HG03039 (cell line): ENCODE results near the gene SLC28A3.
A peak's percentile ranks its signal among the peaks of the same experiment; 100 is the strongest.

ENCODE experiments used
- ATAC-seq: cut with Tn5 transposase; IDR thresholded peaks from one replicate; pipeline ENCODE4 v1.9.1; 2021; ENCODE audit warnings: mild to moderate bottlenecking, moderate library complexity; ENCODE audit not compliant: unreplicated experiment

SLC28A3 gene

DNA sequence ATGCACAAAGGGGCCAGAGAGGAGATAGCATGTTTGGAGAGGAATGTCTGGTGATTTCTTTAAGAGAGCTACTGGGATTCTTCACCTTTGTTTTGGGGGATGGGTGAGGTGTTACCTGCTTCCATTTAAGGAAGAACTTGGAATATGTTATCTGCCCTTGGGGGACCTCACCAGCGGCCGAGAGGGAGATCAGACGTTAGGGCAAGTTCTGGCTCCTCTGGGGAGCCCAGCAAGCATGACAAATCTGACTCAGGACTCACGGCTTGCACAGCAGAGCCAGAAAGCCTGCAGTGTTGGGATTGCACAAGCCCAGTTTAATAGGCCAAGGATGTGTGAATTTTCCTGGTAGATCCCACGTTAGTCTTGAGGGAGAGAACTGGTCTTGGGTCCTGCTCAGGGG is 40.3 kb downstream of the SLC28A3 start:
- no peak for ATAC-seq

DNA sequence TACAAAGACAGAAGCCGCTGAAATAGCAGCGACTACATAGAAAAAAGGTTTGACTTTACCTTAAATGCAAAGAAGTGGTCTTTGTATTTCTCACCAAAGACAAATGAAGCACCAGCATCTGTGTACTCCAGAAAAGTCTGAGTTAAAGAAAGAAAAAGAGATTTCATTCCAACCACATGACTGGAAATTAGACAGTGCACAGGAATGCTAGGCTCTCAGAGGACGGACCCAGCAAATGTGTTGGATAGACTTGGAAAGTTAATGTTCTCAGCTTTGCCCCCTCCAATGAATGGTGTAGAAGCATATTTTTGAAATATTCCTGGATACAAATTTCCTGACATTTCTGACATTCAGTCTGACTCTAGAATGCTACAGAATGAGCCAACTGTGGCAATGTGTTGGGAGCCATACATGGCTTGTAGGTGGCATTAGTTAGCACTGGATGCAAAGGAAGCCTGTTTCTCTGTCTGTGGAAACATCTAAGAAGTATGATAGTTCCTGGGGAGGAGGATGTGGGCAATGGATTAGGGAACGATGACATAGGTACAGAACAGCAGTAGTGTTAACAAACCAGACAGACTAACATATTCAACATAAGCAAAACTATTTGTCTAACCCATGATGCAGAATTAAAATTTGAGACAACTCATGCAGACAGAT is 43.3 kb downstream of the SLC28A3 start:
- ATAC-seq: no peak

DNA sequence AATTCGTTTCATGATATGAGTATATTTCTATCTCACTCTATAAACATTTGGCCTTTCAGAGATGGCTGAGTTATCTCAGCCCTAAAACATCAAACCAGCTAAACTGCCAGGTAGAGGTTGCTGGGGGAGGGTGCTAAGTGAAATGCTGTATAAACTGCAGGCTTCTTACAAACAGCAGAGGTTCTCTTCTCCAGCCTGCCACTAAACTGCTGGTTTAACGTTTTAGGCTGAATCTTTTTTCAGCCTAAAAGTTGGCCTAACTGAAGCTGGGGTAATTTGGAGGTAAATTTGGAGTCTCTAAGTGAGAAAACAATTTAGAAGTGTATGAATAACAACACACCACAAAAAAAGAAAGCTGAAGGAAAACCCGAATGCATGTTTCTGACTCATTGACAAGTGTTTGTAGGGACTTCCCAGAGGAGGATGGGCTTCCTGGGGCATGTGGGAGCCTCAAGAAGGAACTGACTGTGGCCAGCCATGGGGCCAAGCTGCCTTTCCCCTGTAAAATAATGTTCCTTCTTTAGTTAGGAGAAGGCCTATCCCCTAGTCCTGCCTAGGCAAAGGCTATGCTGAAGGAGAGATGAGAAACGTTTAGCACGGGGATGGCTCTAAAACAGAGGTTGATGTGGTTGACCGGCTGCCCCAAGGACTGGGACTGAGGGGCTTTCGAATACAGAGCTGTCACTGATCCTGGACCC is 44.3 kb downstream of the SLC28A3 start:
- ATAC-seq: peak; percentile 68

DNA sequence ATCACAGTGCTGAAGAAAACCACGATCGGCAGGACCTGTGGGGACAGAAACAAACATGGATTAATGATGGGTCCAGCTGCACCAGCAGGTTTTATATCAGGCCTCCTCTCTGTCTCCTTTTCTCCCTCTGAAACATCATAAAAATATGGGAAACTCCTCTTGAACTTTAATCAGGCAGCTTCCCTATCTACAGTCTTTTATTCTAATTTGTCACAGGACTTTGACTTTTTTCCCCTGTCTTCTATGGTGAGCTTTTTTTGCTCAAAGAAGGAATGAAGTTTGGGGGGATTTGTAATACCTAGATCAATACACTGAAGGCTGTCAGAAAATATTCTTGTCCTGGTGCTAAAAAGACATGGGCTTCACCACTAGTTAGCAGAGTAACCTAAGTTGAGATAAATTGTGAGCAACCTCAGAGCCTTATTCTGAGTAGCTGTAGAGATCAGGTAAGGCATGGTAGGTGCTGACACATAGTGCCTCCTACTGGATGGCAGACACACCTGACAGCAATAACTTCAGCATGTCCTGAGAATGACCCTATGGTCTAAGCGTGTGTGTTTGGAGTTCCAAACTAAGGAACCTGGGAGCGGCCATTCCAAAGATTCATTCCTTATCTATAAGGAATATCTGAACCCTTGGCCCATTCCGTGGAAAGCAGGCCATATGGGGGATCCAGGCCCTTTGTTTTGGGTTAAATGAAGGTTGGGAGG is 46.2 kb downstream of the SLC28A3 start:
- ATAC-seq: no peak

DNA sequence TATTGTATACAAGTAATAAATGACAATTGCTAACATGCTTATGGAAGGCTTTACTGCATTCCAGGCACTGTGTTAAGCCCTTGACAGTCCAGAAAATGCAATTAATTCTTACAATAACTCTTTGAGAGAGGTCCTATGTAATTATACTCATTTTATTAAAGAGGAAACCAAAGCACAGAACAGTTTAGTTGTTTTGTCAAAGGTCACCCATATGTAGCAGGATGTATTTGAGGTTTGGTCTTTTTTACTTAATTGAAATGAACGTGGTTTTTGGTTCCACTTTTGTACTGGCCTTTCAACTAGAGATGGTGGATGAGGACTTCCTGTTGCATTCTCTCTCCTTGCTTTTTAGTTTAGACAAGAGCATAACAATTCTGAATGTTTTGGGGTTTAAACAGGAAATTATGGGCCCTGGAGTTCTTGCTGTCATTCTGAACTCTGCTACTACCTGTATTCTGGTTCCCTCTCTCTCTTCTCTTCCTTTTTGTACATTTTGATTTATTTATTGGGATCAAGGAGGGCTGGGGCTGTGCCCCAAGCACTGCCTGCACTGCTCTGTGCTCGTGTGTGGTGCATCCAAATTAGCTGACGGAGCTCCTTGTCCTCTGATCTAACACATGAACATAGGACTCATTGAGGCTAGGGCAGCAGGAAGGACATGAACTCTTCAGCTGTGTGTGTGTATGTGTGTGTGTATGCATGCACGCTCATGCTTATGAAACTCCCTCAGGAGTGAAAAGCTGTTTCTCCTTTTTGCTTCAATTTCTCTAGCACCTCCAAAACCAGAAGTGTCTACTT is 47.4 kb downstream of the SLC28A3 start:
- ATAC-seq: no peak

DNA sequence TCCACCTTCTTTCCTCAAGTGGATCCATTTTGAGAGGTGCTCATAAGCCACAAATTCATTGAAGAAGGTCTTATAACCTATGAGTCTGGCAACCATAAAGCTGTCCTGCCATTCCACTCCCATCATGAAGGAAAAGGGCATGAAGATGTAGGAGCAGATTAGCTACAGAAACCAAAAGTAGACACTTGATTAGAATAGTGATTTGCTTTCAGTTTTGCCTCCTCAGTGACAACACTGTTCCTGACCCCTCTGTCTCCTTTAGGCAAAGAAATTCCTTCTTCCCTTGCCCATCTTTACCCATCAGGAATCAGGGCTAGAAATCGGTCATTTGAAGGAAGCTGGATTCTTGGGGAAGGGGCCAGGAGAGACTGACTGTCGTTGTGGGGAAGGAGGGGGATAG is 55.2 kb downstream of the SLC28A3 start:
- ATAC-seq: no peak

DNA sequence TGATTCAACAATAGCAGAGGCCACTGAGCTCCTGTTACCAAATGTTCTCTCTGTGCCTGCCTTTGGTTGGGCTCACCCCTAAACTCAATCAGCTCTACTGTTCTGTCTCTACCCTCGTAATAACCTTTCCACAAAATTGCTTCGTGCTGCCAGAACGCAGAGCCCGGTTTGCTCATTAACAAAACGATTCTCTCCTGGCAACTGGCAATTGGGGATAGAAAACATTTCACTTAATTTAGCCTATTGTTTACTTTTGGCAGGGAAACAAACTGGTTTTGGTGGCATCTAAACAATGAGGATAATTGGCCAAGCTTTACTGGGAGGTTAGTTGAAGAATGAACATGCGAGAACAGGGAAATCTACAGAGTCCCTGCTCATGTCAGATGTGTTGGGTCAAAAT is 56.6 kb downstream of the SLC28A3 start:
- ATAC-seq: no peak

DNA sequence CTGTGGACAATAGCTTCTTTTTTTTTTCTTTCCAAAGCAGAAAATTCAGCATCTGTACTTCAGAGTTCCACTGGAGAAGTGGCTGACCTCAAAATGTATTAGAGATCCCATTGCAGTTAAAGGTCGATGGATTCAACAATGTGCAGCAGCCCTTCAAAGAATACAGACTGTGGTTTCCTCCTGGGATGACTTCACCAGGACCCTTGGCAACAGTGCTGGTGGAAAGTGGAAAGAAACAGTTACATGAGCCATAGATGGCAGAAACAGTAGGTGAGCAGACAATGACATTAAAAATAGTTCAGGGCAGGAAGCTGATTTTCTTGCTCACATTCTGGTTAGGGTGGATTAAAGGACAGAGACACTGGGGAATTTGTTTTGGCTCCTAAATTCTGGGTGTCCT is 62.4 kb downstream of the SLC28A3 start:
- ATAC-seq: no peak

DNA sequence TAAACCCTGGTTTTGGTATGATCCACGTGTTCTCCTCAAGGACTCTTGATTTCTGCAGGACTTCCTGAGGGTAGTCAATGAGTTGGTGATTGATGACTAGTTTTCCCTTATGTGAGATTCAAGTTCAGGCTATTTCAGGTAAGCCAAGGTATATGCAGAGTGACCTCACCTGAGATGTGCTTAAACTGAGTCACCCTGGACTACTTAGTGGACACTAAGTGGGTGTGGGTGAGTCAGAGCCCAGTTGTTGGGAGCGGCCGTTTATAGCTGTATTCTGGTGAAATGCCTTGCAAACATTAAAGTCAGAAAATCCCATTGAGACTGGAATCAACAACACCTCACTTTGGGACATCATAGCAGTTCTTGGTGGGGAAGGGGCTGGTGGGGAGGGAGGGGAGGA is 62.9 kb downstream of the SLC28A3 start:
- ATAC-seq: no peak

DNA sequence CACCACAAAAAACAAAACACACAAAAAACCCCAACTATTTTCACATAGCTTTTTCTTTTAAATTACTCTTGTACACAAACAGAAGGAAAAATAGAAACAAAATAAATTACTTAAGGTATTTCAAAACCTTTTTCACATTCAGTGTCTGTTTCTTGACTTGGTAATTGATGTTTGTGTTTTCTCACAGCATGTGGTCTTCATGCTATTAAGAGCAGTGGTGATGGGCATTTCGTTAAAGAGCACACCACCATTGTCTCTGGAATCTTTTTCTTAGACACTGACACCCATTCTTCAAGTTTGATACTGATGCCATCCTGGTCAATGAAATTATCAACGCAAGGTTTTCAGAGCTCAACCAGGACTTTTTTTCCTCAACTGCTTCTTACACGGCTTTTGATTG is 63.8 kb downstream of the SLC28A3 start:
- no peak for ATAC-seq

DNA sequence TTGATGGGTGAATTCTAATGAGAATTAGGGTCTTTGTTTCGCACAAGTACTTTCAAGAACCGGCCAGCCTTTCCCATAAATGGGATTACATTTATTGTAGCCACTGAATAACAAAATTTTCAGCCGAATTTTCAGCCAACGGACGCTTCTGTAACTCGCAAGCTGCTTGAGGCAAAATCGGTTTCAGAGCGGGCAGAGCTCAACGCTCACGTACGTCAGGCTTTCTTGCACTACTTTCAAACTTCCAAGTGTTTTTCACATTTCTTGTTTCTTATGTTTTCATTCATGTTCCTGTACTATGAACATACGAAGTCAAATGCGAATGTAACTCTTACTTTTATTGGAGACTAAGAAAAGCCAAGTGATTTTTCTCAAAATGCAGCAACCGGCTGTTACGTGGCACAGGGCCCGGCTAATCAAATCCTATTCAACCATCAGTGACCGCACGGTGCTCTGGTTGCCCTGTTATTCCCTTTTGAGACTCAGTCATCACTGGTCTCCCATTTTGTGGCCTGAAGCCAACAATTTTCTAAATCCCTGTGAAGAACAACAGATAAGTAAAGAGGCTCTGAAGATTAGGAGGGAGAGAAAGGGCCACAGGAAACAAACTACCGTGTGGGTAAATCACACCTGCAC is 68.5 kb downstream of the SLC28A3 start:
- no peak for ATAC-seq

DNA sequence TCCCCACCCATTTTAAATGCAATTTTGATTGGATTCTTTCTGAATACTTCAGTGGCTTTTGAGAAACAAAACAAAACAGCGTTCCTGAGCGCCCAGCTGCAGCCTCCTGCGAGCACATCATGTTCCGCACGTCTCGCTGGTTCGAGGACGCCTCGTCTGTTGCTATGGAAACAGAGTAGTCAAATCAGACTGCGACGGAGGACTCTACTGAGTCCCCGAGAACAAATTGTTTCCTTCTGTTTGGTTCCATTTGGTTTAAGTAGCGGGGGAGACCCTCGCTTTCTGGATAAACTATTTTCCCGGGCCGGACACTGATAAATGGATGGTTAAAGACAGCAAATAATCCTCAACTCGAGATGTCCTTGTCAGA is 69.0 kb downstream of the SLC28A3 start:
- ATAC-seq: no peak

DNA sequence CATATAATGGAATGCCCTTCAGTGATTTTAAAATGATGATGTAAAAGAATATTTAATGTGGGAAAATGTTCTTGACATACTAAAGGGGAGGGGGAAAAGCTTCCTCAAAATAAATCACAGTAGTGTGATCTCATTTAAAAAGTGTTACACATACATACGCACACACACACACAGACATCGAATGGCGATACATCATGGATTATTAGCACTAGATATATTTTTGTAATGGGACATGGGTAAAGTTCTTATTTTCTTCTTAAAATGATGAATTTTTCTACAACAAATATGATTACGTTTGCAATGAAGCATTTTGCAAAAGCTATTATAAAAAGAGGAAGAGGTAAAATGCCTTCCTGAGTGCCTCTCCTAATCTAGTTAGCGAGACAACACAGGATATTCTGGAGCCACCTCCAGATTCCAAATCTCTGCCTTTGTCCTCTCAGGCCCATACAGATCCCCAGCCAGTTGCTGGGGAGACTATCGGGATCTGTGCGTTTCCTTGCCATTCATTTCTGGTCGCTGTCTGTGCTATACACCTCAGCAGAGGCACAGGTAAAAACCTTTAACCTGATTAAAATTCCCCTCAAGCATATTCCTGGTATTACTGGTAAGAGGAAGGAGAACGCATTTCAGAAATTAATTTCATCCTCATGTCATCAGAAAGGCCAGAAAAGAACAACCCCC is 69.6 kb downstream of the SLC28A3 start:
- ATAC-seq: no peak

DNA sequence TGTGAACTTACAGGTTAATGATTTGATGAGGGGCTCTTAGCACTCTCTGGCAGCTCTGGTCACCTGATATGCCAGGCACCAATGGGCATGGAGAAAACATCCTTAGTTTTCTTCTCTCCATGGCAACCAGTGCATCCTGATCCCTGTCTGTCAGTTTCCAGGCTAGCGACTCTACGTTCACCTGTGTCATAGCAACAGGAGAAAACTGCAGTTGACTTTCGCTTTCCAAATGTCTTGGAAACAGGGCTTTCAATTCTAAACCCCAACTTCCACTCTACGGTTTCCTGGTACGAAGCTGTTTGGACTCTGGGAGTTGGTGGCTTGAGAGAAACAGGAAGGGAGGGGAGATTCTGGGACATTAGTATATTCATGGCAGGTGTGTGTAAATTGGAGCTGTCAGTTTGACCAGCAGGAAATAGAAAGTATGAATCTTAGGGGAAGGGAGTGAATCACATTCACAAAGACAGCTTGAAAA is 74.4 kb downstream of the SLC28A3 start:
- ATAC-seq: no peak

DNA sequence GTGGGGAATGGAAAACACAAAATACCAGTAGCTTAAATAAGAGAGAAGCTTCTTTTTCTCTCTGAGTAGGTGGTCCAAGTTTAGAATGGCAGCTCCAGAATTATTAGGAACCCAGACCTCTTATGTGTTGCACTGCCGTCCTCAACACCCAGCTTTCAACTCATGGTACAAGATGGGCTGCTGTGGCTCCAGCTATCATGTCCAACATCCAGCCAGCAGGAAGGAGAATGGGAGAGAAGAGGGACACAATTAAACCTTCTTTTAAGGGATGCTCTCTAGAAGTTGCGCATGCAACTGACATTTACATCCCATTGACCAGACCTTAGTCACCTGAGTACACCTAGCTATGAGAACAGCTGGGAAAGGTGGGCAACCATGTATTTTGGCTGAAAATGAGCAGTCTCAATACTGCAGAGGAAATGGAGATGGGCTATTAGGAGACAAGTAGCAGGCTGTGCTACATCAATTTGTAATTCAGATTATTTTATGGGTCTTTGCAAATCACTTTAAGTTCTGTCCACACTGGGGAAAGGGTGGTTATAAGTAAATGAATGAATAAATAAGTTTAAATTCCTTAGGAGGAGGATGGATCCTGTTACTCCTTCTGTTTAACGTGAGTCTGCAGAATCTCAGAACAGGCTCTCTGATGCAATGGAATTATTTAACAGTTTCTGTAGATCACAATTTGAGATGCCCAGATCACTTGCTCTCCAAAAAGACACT is 76.1 kb downstream of the SLC28A3 start:
- no peak for ATAC-seq

DNA sequence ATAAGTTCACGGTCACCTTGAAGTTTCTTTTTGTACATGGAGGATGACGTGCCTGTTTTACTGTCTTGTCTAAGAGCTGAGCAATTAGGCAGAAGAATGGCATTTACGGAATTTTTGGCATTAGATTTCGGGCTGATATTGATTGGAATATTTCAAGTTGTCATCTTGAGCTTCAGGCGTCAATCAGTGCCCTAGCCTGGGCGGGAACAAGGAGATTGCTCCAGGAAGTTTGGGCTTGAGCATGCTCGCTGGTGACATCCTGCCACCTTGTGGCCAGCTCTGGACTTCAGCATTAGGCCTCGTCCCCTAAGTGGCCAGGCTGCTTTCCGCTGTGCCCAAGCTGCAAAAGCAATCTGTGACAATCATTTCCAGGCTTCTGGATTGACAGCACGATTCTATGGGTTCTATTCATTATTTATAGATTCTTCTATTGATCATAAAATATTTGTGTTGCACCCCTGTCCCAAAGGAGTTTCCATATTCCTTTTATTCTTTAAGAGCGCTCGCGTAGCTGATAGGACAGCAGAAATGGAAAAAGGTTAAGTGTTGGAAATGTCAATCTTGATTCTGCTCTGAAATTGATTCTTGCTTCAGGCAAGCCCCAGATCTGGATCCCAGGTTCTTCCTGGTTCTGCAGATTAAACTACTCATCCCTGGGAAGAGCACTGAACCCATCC is 79.3 kb downstream of the SLC28A3 start:
- peak; percentile 68 for ATAC-seq

DNA sequence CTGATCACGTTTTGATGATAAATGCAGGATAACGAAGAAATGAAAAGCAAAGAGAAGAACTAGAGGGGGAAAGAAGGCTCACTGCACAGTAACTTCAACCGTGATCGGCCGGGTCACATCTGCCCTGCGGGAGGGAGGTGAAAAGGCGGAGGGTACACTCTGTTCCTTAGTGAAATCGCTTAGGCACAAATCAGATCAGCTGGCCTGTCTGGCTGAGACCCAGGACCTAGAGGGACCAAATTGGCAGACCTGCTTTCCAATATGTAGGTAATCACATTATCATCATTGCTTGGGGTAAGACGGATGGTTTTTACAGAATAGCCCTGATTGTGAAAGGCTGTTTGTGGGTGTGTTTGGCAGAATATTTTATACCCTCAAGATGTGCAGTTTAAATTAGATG is 82.2 kb downstream of the SLC28A3 start:
- ATAC-seq: no peak

DNA sequence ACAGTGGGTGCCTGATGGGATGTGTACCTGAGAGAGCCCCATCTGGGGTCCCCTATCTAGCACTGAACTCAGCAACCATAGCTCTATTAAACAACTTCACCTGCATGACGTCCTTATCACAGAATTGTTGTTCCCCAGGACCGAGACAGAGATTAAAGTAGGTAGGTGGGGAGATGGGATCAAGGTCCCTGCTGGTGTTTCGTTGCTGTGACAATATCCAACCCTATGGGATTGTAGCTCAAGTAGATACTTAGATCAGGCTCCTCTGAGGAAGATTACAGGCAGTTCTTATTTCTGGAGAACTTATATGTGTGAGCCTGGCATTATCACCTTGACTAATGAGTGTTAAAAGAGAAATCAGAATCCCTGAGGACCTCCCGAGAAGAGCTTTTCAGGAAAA is 84.9 kb downstream of the SLC28A3 start:
- ATAC-seq: no peak

DNA sequence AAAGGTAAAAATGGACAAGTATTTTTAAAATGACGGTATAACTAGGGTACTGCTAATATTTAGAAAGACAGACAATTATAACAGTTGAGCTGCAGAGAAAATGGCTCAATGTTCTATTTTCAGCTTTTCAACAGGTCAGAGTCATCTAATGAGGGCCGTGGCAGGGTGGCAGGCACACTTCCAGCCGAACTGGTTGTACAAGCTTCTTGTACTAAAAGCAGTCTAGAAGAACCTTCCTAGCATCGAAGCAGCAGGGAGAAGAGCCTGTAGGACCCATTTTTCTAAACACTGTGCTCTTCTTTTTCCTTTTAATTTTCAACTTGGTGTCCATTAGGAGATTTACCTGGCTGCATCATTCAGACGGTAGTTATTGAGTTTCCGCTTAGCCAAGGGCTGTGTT is 85.6 kb downstream of the SLC28A3 start:
- ATAC-seq: no peak
